Measurements from ENCODE around the gene TMEM150C.

Gene TMEM150C

GRCh38 chr4:82447886-82448285 is 113.9 kb downstream of the TMEM150C start:
- no peak for DNase-seq
- intact Hi-C loops (cut with DNase I): no loop called here

- no peak for DNase-seq
- intact Hi-C loops (cut with DNase I): no loop called here
Measured at GRCh38 chr4:82439088-82439487, 122.7 kb downstream of the TMEM150C start.

DNA sequence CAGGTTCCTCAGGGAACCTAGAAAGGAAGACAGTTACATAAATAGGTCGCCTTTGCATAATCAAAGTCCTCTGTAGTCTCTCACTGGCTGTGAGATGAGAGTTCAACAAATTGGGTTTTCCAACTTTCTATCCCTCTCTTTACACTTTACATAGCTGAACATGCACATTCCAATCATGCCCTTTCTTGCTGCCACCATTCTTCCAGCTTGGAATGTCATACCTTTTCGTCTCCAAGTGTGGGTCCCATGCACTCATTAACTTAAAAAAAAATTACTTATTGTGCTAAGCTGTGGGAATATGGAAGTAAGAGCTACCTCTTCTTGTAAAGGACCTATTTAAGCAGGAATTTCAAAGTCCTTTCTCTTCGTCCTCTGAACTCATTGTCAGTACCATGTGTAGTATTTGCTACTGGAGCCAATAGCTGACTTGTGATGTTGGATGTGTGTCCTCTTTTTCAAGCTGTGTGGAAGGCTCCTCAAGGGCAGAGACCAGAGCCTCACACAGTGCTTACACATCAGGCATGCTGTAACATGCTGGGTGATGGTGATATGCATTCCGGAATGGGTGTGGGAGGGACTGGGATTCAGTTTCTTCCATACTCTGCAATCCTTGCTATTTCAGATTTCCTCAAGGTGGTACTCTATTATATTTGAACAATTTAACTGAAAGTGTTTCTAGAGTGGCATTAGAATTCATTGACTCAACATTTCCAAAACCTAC is 124.3 kb downstream of the TMEM150C start:
- DNase-seq: no peak
- intact Hi-C loops (cut with DNase I): no loop called here

- intact Hi-C loops (cut with DNase I): no loop called here
- DNase-seq: no peak
Measured at GRCh38 chr4:82436780-82437179, 125.0 kb downstream of the TMEM150C start.

GRCh38 chr4:82436130-82436529 is 125.7 kb downstream of the TMEM150C start:
- intact Hi-C loops (cut with DNase I): no loop called here
- DNase-seq: no peak

GRCh38 chr4:82434949-82435348 is 126.8 kb downstream of the TMEM150C start:
- intact Hi-C loops (cut with DNase I): loop anchor here (5.0 kb wide), 2 partner anchors 148 to 577 kb away; partner anchors contain the start of gene LIN54
- no peak for DNase-seq

GRCh38 chr4:82433791-82434190 is 128.0 kb downstream of the TMEM150C start:
- intact Hi-C loops (cut with DNase I): loop anchor here (5.0 kb wide), 2 partner anchors 146 to 579 kb away; partner anchors contain the start of gene LIN54
- no peak for DNase-seq
